Activated T-helper 1 cell treated with Interleukin-2 at 50 U/mL for 16 hours (primary cell): Measurements from ENCODE around the gene DPH6.
"Not testable (repeated sequence)": the region's sequence is repeated elsewhere in the genome, so short reads cannot be mapped to it uniquely, and the experiment has no call there.

ENCODE experiments used
- DNase-seq: peaks from one replicate; pipeline ENCODE4 v3.0.0-alpha.2; 2020; ENCODE audit warnings: low read depth

The DPH6 gene, protein sequence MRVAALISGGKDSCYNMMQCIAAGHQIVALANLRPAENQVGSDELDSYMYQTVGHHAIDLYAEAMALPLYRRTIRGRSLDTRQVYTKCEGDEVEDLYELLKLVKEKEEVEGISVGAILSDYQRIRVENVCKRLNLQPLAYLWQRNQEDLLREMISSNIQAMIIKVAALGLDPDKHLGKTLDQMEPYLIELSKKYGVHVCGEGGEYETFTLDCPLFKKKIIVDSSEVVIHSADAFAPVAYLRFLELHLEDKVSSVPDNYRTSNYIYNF

GRCh38 chr15:35545824-35546510 is at the start of gene DPH6:
Gene DPH6 (minus strand): TSS chr15:35546165. CDS start chr15:35546141, 24 bp downstream.
- peak; percentile 68 for DNase-seq

- DNase-seq: no peak
These were observed 49.7 kb upstream of the DPH6 start for GRCh38 chr15:35595656-35596055.

GRCh38 chr15:35591987-35592386 is 46.0 kb upstream of the DPH6 start:
- DNase-seq: not testable (repeated sequence)

DNA sequence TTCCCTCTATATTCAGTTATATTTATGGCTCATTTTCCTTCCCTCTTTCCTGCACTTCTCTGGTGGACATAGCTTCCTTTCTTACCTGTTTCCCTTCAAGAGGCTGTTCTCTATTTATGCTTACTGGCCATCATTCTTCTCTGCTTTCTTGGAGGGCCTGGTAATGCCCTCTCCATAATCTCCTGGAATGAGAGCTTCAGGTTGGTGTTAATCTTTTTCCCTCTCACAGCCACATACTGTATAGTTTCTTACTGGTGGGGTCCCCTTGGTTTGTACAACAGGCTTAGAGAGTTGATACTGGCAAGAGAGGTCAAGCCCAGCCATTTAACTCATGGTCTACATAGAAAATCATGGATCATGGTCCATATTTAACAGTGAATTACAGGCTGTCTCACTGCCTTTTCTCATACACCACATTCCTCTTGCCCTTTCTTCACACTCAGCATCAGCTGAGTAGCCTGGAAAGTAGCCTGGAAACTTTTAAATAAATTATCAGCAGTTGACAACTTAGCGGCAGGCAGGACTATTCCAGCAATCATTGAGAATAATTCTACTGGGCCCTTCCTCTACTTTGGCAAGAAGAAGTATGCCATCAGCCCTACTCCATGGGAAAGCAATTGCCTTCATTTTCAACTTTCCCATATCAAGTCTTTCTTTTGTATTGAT is 38.0 kb upstream of the DPH6 start:
- no peak for DNase-seq

DNA sequence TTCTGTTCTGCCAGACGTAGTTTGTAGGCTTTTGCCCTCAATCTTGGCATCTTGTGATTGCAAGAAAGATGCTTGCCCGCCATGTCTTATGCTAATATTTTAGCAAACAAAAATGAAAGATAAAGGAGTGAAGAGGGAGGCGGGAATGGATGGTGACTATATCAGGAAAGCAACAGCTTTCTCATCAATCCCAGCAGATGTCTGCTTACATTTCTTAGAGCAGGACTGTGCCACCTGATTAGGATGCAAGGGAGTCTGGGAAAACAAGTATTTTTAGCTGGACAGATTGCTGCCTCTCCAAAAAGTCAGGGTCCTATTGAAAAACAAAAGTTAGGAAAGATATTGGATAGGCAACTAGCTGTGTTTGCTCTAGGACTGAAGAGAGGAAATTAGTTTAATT is 34.6 kb upstream of the DPH6 start:
- DNase-seq: no peak

GRCh38 chr15:35567392-35567791 is 21.4 kb upstream of the DPH6 start:
- DNase-seq: no peak

- DNase-seq: no peak
These were observed 21.0 kb upstream of the DPH6 start for GRCh38 chr15:35566991-35567390.

- DNase-seq: no peak
These were observed 19.9 kb upstream of the DPH6 start for GRCh38 chr15:35565901-35566300.

- DNase-seq: no peak
These were observed 16.7 kb upstream of the DPH6 start for GRCh38 chr15:35562641-35563040.

DNA sequence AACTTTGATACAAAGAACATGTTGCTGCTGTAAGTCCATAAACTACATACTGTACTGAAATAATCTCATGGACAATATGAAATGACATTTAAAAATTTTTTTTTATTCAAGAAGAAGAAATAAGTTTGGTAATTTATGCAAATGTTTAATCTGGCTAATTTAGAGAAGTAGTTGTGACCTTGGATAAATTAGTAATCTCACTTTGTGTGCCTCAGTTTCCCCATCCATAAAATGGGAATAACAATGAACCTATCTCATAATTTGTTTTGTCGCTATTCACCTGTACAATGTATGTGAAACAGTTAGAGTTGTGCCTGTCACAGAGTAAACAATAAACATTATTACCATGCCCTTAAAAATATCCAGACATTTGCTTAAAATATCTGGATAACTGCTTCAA is 15.3 kb upstream of the DPH6 start:
- DNase-seq: no peak

DNA sequence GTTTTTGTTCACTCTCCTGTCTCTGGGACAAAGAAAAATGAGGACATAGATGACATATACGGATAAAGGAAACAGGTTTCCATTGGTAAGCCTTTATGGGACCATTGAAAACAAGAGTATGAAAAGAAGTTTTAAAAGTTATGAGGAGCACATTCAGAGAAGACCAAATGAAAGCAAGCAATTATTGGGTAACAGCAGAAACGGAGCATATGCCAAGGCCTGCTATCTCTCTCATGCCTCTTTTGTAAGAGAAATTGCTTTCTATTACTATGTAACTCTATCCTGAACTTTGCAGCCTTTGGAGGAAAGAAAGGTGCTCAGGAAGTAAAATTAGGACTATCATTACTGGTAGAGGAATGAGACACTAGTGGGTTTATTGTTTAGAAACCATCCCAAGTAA is 14.9 kb upstream of the DPH6 start:
- no peak for DNase-seq

- DNase-seq: no peak
These were observed 14.3 kb upstream of the DPH6 start for GRCh38 chr15:35560258-35560657.

- DNase-seq: no peak
These were observed 13.7 kb upstream of the DPH6 start for GRCh38 chr15:35559683-35560082.

- DNase-seq: no peak
These were observed 11.6 kb upstream of the DPH6 start for GRCh38 chr15:35557544-35557943.

GRCh38 chr15:35557012-35557411 is 11.0 kb upstream of the DPH6 start:
- no peak for DNase-seq

- no peak for DNase-seq
These were observed 9.3 kb upstream of the DPH6 start for GRCh38 chr15:35555244-35555643.

GRCh38 chr15:35550957-35551356 is 5.0 kb upstream of the DPH6 start:
- DNase-seq: no peak

DNA sequence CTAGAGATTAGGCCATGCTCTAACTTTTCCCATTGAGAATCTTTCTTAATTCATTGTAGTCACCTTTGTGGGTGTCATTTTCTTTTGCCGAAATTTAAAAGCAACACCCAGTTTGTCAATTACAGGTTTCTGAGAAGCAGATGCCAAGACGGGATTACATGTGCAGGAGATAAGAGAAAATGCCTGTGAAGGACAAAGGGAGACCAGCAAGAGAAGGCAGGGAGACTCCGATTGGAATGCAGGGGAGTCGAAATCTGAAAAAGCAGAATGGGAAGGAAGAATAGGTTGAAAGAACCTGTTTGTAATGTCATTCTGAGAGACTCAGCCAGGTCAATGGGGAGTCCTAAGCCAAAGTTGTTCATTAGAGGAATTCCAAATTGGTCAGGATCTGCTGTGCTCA is 3.6 kb upstream of the DPH6 start:
- no peak for DNase-seq

GRCh38 chr15:35548435-35548834 is 2.5 kb upstream of the DPH6 start:
- no peak for DNase-seq

DNA sequence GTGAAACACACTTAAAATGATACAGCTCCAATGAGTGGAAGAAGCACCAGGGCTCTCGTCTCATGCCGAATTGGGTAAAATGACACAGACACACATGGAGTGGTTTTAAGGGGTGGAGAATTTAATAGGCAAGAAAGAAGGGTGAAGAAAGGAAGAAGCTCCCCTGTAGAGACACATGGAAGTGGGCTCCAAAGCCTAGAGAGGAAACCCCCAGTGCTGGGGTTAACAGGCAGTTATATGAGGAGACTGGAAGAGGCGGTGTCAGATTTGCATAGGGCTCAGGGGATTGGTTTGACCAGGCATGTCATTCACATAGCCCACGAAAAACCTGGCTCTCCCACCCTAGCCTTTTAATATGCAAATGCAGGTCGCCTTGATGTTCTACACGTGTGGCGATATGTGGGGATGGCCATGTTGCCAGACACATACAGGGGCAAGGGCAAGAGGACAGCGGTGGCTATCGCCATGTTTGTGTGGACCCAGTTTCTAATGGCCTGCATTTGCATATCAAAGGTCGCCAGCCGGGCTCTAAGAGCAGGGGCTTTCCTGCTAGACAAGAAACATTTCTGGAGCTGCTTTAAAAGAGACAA is 1.9 kb upstream of the DPH6 start:
- DNase-seq: no peak

GRCh38 chr15:35546511-35547381 is 781 bp upstream of the DPH6 start:
- no peak for DNase-seq

DNA sequence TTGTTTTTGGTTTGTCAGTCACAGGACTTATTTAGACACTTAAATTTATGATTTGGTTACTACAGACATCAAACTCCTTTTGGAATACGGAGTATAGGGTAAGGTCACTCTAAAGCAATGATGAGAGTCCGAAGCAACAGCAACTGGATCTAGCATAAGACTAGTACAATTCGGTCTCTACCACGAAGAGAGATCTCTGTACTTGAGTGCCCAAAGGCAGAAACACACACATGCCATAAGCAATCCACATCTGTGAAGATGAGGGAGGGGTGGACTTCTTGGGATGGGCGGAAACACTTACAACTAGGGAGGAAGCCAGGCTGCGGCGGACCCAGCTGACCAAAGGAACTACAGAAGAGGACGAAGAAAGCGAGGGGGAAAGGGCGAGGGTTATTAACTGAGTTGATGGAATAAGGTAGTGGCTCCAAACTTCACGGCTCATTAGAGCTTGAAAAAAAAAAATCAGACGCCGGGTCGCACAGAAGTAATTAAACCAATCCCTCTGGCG is 595 bp downstream of the DPH6 start:
- DNase-seq: no peak
